ENCODE data around the gene TMA7.
A peak's percentile ranks its signal among the peaks of the same experiment; 100 is the strongest.

Gene TMA7

DNA sequence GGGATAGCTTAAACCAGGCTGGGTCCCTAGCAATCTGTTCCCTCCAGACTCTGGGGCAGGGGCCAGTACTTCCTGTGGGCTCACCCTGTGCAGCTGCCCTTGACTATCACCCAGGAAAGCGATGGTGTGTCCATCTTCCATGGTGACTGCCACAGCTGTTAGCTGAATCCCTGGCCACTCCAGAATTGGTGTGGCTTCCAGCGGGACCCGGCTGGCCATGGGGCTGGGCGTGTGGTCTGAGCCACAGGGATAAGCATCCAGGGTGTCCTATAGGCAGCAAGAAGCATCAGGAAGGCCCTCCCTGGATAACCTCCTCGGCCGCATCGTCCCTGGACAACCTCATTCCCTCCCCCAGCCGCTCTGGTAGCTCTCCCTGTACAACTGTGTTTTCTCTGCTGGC is 17.4 kb upstream of the TMA7 start:
- DNase-seq (ENCODE audit: low read depth), result no peak

DNA sequence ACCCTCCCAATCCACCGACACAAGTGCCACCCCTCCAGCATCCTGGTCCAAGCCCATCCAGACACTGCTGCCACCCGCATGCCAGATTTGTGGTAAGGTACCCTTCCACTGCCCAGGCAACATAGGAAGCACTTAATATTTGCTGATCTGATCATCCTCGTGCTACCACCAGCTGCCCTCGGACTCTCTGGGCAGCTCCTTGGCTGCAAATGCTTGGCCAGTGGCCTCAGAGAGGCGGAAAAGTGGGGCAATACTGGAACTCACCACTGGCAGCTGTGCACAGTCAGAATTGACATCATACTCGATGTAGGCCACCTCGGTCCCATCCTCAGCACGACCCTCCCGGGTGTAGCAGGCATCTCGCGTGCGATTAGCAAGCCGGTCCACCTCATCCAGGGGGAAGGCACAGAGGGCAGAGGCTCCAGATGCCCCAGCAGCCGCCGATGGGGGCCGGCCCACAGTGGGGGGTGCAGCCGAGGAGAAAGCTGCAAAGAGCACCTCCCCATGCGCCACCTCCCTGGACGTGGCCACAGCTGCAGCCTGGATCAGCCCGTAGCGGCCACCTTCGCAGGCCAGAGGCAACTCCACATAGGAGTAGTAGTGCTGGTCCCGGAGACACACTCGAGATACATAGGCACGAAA is 16.7 kb upstream of the TMA7 start:
- DNase-seq (ENCODE audit: low read depth), result no peak

DNA sequence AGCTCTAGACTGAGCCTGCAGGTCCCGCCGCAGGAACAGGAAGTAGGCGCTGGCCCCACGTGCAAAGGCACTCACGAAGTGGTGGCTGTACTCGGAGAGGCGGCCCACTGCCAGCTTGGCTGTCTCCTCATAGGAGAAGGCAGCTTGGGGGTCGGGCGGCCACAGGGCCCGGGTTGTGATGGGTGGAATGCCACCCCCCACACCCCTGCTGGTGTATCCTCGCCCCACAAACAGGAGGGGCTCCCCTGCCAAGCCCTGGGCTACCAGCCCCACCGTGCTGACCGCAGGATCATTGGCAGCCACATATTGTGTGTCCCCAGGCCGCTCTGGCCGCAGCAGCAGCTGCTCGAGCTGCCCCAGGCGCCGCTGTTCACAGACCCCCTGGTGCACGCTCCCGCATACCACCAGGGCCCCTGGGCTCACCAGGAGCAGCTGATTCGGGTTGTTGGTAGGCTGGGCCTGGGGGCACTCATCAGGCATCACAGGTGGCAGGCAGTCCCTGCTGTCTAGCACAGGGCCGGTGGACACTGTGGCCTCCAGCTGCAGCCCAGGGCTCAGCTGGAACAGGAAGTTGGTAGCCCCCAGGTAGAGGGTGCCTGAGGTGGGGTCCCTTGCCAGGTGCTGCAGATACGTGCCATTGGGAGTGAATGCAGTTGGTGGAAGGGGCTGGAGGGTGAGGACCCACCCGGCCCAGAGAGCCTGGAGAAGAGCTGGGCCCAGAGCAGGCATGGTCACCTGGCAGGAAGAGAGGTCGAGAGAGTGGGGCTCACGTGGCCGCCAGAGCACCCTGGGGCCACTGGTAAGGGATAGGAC is 16.0 kb upstream of the TMA7 start:
- DNase-seq (ENCODE audit: low read depth), result no peak

- no peak for DNase-seq (ENCODE audit: low read depth)
Observed at GRCh38 chr3:48425281-48425812, 14.7 kb upstream of the TMA7 start.

- no peak for DNase-seq (ENCODE audit: low read depth)
Observed at GRCh38 chr3:48426401-48426909, 13.6 kb upstream of the TMA7 start.

GRCh38 chr3:48426944-48427629 is 13.0 kb upstream of the TMA7 start:
- DNase-seq (ENCODE audit: low read depth), result no peak

DNA sequence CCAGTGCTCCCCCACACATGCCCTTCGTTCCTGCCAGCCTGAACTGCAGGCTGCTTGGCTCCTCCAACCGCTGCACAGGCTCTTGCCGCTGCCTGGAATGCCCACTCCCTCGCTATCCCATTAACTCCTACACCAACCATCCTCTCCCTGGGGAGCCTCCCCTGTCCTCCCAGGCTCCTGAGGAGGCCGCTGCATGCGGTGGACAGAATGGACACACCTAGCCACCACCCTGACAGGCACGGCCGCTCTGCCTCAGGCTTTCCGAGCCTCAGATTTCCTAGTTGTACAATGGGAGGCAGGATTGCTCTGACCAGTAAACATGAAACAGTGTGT is 12.5 kb upstream of the TMA7 start:
- no peak for DNase-seq (ENCODE audit: low read depth)

- DNase-seq (ENCODE audit: low read depth), result no peak
Observed at GRCh38 chr3:48428088-48428571, 11.9 kb upstream of the TMA7 start.

GRCh38 chr3:48428572-48429316 is 11.3 kb upstream of the TMA7 start:
- no peak for DNase-seq (ENCODE audit: low read depth)

DNA sequence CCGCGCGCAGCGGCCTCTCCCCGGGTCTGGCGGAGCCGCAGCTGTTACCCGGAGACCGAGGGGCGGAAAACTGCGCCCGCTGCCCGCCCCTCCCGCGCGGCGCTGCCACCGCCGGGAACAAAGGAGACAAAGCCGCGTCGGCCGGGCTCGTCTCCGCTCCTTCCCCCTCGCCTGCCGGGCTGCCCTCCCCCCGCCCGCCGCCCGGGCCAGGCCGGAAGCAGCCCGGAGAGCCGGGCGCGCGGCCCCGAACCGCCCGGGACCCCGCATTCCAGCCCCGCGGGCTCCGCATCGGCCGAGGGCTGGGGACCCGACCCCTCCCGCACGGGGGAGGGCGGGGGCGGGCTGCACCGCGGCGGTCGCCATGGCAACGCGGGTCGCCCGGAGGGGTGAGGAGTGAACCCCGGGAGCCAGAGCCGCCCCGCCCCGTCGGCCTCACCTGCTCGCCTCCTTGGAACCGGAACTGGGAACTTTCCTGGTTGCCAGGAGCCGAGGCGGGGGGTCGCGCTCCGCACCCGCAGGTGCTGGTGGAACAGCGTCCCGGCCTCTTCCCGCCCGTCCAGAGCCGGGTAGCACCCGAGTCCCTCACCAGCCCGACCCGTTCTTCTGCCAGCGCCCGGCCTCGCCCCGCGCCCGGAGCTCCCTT is 10.6 kb upstream of the TMA7 start:
- DNase-seq (ENCODE audit: low read depth), result peak; percentile 64

GRCh38 chr3:48429960-48430707 is 9.9 kb upstream of the TMA7 start, which contains the start of gene PLXNB1:
Gene PLXNB1 (minus strand): TSS chr3:48430086. CDS start chr3:48424611, 5,475 bp downstream.
- no peak for DNase-seq (ENCODE audit: low read depth)

DNA sequence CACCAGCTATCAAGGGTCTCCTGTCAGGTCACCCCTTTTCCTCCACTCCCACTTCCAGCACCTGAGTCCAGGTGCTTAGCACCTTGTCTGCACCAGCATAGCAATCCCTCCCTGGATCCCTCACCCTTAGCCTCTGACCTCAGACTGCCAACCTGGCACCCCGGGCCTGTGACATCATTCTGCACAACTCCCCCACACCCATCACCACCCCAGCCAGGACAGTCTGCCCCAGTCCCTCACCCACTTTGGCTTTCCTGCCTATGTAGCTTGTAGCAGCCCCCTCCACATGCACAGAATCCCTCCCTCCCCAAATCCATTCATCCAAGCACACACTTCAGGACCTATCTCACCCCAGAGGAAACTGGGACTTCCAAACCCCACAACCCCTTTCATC is 9.4 kb upstream of the TMA7 start:
- no peak for DNase-seq (ENCODE audit: low read depth)

DNA sequence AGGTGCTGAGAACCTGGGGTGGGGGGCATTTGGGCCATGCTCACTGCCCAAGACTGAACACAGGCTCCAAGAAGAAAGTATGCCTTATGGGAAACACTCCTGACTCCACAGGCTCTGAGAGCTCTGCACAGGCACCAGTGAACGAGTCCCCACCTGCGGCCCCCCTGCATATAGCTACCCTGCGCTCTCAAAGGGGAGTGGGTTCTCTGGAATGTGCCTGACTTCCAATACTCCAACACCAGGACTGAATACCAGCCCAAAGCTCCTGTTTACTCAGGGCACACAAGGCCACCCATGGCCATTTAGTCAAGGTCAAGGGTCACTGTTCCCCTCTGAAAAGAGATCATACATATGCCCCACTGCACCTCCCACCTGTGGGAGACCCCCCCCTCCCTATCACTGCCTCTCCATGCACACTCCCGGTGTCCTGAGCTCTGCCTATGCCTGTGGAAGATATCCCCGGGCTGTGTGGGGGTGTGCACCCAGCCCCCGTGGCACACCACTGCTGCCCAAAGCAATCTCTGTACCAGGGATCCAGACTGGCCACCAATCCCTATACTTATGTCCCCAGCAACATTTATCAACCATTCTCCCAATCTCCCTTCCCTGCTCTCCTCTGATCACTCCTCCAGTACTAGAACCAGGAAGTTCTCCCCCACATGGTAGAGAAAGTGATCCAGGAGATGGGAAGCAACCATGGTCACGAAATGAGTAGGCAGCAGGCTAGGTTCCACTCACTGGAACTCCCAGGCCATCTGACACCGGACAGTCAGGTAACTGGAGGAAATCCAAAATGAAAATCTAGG is 8.6 kb upstream of the TMA7 start:
- DNase-seq (ENCODE audit: low read depth), result no peak

DNA sequence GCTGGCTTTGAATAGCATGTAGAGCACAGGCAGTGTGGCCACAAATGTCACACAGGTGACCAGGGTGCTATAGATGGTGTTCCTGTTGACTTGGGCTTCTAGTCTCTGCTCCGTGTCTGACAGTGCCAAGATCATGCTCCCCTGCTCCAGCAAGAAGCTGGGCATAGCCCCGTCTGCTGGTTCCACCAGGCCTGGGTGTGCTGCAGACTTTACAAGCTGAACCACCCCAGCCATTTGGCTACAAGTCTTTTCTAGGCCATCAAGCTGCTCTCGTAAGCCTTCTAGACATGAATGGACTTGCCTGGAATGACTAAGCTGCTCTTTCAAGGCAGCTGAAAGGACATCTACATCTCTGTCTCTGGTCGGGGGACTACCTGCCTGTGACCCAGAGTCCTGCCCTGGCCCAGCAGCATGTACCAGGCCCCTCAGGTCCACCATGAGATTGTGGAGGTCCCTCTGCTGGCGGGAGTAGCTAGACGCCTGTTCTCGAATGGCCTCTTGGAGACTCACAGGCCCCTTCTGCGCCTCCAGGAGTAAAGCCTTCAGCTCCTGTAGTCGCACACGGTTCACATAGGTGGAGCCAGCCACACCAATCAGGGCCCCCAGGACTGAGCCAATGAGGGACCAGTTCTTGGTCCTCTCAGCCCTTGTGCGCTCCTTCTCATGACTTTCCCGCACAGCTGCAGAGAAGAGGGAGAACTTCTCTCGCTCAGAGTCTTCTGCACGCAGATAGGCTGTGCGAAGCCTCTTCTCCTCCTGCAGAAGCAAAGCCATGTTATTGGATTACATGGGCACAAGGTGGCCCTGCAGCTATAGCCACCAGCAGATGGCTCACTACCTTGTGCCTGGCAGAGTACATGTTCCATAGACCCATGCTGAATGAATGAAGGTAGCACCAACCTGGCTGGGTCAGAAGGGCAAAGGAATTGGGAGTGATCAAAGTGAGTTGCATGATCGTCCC is 7.4 kb upstream of the TMA7 start:
- no peak for DNase-seq (ENCODE audit: low read depth)

GRCh38 chr3:48433472-48434118 is 6.5 kb upstream of the TMA7 start:
- DNase-seq (ENCODE audit: low read depth), result no peak

GRCh38 chr3:48434591-48435222 is 5.3 kb upstream of the TMA7 start:
- DNase-seq (ENCODE audit: low read depth), result no peak

- no peak for DNase-seq (ENCODE audit: low read depth)
Observed at GRCh38 chr3:48435223-48435595, 4.8 kb upstream of the TMA7 start.
